HepG2 (cell line): ENCODE data around the gene SLC15A5.

Source experiments
- FOXP1 ChIP-seq, 2 experiments: fragments of 450-650 bp in 1 of 2; IDR thresholded peaks; 2 replicates each; pipeline ENCODE4 v1.6.1; 2017 to 2018; ENCODE audit warnings: antibody characterized with exemption in 1 of 2
- ZFP37 ChIP-seq: sonication (generic); formaldehyde crosslinking; IDR thresholded peaks from 2 replicates; pipeline ENCODE4 v1.4.0; 2020; ENCODE audit warnings: missing genetic modification reagents, borderline replicate concordance
- ZNF510 ChIP-seq: sonication (generic); formaldehyde crosslinking; IDR thresholded peaks from 2 replicates; pipeline ENCODE4 v1.4.0; 2020; ENCODE audit warnings: low read depth, mild to moderate bottlenecking, missing genetic modification reagents
- TF ChIP-seq, protein P1 (sequence below): sonication (generic); formaldehyde crosslinking; IDR thresholded peaks from 2 replicates; pipeline ENCODE4 v1.8.1; 2023; ENCODE audit warnings: missing genetic modification reagents, inconsistent platforms, borderline replicate concordance

DNA sequence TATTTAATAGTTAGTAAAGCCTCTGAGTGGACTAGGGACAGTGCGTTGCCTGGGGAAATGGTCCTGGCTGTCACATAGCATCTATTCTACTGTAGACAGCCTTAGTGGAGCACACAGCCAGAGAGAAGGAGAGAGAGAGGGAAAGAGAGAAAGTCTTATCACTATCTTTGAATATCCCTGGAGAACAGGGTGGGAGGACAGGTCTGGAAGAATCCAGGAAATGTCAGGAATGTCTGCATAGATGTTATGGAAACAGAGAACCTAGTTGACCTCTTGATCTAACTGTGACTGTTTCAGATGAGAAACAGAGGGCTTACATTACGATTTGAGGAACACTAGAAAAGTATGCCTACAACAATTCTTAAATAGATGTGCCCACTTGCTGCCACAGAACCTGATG, 92.8 kb downstream of the SLC15A5 start:
- TF ChIP-seq ZFP37 (CRISPR knock-in tag) (no peak), ZNF510 (no peak), FOXP1 (IDR thresholded peaks at IDR 0.05) (no peak), FOXP1 (CRISPR knock-in tag; IDR thresholded peaks at IDR 0.05) (no peak)
- TF ChIP-seq, protein P1, sequence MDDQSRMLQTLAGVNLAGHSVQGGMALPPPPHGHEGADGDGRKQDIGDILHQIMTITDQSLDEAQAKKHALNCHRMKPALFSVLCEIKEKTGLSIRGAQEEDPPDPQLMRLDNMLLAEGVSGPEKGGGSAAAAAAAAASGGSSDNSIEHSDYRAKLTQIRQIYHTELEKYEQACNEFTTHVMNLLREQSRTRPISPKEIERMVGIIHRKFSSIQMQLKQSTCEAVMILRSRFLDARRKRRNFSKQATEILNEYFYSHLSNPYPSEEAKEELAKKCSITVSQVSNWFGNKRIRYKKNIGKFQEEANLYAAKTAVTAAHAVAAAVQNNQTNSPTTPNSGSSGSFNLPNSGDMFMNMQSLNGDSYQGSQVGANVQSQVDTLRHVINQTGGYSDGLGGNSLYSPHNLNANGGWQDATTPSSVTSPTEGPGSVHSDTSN (CRISPR knock-in tag) = no peak
